Activated CD4-positive, alpha-beta T cell treated with anti-CD3 and anti-CD28 coated beads, Interleukin-2, amount 10 ng/mL, durations not matched to agents 7 days and 5 days (primary cell): ENCODE results near the gene PRKRIP1. TPM values are rescaled to one million over a fixed set of nuclear protein-coding genes. Genes with fewer than 3 reads are reported as not detected.

Experiments used
- CTCF ChIA-PET: fragments of 350-600 bp; sonication (Branson Sonifier 250); formaldehyde crosslinking; loops from one replicate; lab custom pipeline; 2021; ENCODE audit warnings: antibody characterized with exemption; lab: Charles Lee
- POLR2A ChIA-PET: fragments of 350-600 bp; sonication (Branson Sonifier 250); formaldehyde crosslinking; loops from one replicate; lab custom pipeline; 2021; ENCODE audit warnings: antibody characterized with exemption; lab: Charles Lee
- DNase-seq: peaks from one replicate; pipeline ENCODE4 v3.0.0-alpha.2; 2020
- H3K27ac Mint-ChIP-seq: one replicate; pipeline ENCODE4 v1.8.0; 2021; ENCODE audit warnings: mild to moderate bottlenecking, moderate library complexity, mixed read lengths
- H3K27me3 Mint-ChIP-seq: one replicate; pipeline ENCODE4 v1.8.0; 2021; ENCODE audit warnings: mixed read lengths
- H3K36me3 Mint-ChIP-seq: one replicate; pipeline ENCODE4 v1.8.0; 2021; ENCODE audit warnings: low read depth, mixed read lengths
- H3K4me1 Mint-ChIP-seq: one replicate; pipeline ENCODE4 v1.8.0; 2021; ENCODE audit warnings: mixed read lengths
- H3K4me3 Mint-ChIP-seq: one replicate; pipeline ENCODE4 v1.8.0; 2021; ENCODE audit warnings: mild to moderate bottlenecking, moderate library complexity, mixed read lengths
- H3K9me3 Mint-ChIP-seq: one replicate; pipeline ENCODE4 v1.8.0; 2021; ENCODE audit warnings: mixed read lengths
- total RNA-seq, 2 experiments: library from RNA; stranded (reverse); gene quantifications; one replicate each; pipeline ENCODE4 v1.2.3, GENCODE V29; 2021

Gene PRKRIP1
- total RNA-seq, 2 experiments from 2014 or later, result 26.2 to 31.9 TPM

DNA sequence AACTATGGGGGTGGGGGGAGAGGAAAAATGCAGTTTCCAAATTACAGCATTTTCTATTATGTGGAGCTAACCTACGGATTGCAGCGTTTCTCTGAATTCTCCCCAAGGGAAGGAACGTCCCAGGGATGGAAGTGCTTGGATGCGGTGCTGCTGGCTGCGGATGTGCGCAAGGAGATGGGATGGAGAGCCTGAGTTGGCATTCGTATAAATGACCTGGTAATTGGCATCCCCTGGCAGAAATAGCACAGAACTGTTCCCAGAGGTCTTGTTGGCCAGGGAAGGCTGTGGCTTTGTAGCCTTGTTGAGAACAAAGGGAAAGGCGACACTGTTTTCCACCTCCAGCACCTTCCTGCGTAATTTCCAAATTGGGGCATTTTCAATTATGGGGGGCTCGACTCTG lies 40.0 kb downstream of the PRKRIP1 start:
- POLR2A ChIA-PET, result no interaction called here
- Mint-ChIP-seq H3K36me3 (peaks cover 24% of the 10 kb centered on the region), H3K27me3 (no peaks in the 10 kb centered on the region), H3K9me3 (no peaks in the 10 kb centered on the region), H3K27ac (no peak overlapping the region), H3K4me3 (peak overlapping the region; percentile 44), H3K4me1 (peaks cover 35% of the 10 kb centered on the region)
- CTCF ChIA-PET, result interaction anchor here (1.1 to 2.4 kb wide), 3 partner anchors 14 to 32 kb away, joined by 3 to 9 read pairs (median 8); no protein-coding TSS in a partner anchor
- no peak for DNase-seq

GRCh38 chr7:102439963-102440795 lies 44.0 kb downstream of the PRKRIP1 start:
- Mint-ChIP-seq H3K9me3 (no peaks in the 10 kb centered on the region), H3K27ac (no peak overlapping the region), H3K4me1 (peaks cover 18% of the 10 kb centered on the region), H3K4me3 (no peak overlapping the region), H3K36me3 (peaks cover 33% of the 10 kb centered on the region), H3K27me3 (no peaks in the 10 kb centered on the region)
- CTCF ChIA-PET, result interaction anchor here (0.6 to 2.7 kb wide), 4 partner anchors 10 to 36 kb away, joined by 3 to 9 read pairs (median 5); no protein-coding TSS in a partner anchor
- POLR2A ChIA-PET, result no interaction called here
- DNase-seq, result no peak

- no peaks in the 10 kb centered on the region for H3K9me3 Mint-ChIP-seq
- H3K4me3 Mint-ChIP-seq, result no peak overlapping the region
- H3K27me3 Mint-ChIP-seq, result no peaks in the 10 kb centered on the region
- peaks cover 8% of the 10 kb centered on the region for H3K4me1 Mint-ChIP-seq
- ChIA-PET CTCF (interaction anchor here (0.7 to 1.5 kb wide), 2 partner anchors 13 to 29 kb away, joined by 4 read pairs; no protein-coding TSS in a partner anchor), POLR2A (no interaction called here)
- DNase-seq, result no peak
- H3K27ac Mint-ChIP-seq, result peak overlapping the region; percentile 69
- H3K36me3 Mint-ChIP-seq, result peaks cover 29% of the 10 kb centered on the region
These were observed 49.0 kb downstream of the PRKRIP1 start for GRCh38 chr7:102444961-102445673.

DNA sequence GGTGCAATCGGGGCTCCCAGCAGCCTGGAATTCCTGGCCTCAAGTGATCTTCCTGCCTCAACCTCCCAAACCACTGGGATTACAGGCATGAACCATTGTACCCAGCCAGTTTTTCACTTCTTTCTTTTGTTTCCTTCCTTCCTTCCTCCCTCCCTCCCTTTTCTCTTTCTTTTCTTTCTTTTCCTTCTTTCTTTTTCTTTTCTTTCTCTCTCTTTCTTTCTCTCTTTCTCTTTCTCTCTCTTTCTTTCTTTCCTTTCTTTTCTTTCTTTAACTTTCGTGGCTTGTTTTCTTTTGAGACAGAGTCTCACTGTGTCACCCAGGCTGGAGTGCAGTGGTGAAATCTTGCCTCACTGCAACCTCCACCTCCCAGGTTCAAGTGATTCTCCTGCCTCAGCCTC lies 49.5 kb downstream of the PRKRIP1 start:
- Mint-ChIP-seq H3K27ac (peak overlapping the region; percentile 25), H3K9me3 (no peaks in the 10 kb centered on the region), H3K27me3 (no peaks in the 10 kb centered on the region), H3K36me3 (peaks cover 29% of the 10 kb centered on the region), H3K4me3 (no peak overlapping the region), H3K4me1 (peaks cover 8% of the 10 kb centered on the region)
- ChIA-PET POLR2A (no interaction called here), CTCF (interaction anchor here (0.7 kb wide), 1 partner anchor 13 kb away, joined by 4 read pairs; no protein-coding TSS in a partner anchor)
- no peak for DNase-seq

DNA sequence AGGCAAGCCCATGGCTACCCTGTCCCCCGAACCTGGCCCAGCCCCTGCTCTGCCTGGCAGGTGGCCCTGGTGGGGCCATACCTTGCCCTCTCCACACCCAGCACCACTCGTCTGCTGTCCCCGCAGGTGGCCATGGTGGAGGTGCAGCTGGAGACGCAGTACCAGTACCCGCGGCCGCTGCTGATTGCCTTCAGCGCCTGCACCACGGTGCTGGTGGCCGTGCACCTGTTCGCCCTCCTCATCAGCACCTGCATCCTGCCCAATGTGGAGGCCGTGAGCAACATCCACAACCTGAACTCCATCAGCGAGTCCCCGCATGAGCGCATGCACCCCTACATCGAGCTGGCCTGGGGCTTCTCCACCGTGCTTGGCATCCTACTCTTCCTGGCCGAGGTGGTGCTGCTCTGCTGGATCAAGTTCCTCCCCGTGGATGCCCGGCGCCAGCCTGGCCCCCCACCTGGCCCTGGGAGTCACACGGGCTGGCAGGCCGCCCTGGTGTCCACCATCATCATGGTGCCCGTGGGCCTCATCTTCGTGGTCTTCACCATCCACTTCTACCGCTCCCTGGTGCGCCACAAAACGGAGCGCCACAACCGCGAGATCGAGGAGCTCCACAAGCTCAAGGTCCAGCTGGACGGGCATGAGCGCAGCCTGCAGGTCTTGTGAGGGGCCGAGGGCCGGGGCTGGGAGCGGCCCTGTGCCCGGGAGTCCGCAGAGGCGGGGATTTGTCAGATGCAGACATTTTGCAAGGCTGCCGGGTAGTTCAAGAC lies 50.4 kb downstream of the PRKRIP1 start:
- Mint-ChIP-seq H3K36me3 (peaks cover 28% of the 10 kb centered on the region), H3K27ac (no peak overlapping the region), H3K4me1 (peaks cover 7% of the 10 kb centered on the region), H3K9me3 (no peaks in the 10 kb centered on the region), H3K27me3 (no peaks in the 10 kb centered on the region), H3K4me3 (no peak overlapping the region)
- POLR2A ChIA-PET, result no interaction called here
- no peak for DNase-seq
- CTCF ChIA-PET, result interaction anchor here (1.3 kb wide), 1 partner anchor 9 kb away, joined by 4 read pairs; no protein-coding TSS in a partner anchor

- peaks cover 4% of the 10 kb centered on the region for H3K4me1 Mint-ChIP-seq
- H3K36me3 Mint-ChIP-seq, result peaks cover 23% of the 10 kb centered on the region
- H3K4me3 Mint-ChIP-seq, result no peak overlapping the region
- ChIA-PET CTCF (interaction anchor here (1.3 kb wide), 1 partner anchor 10 kb away, joined by 4 read pairs; no protein-coding TSS in a partner anchor), POLR2A (interaction anchor here (1.6 kb wide), 1 partner anchor 13 kb away, joined by 5 read pairs; no protein-coding TSS in a partner anchor)
- H3K9me3 Mint-ChIP-seq, result no peaks in the 10 kb centered on the region
- H3K27me3 Mint-ChIP-seq, result no peaks in the 10 kb centered on the region
- no peak overlapping the region for H3K27ac Mint-ChIP-seq
- no peak for DNase-seq
These were observed 51.1 kb downstream of the PRKRIP1 start for GRCh38 chr7:102447311-102447710.

DNA sequence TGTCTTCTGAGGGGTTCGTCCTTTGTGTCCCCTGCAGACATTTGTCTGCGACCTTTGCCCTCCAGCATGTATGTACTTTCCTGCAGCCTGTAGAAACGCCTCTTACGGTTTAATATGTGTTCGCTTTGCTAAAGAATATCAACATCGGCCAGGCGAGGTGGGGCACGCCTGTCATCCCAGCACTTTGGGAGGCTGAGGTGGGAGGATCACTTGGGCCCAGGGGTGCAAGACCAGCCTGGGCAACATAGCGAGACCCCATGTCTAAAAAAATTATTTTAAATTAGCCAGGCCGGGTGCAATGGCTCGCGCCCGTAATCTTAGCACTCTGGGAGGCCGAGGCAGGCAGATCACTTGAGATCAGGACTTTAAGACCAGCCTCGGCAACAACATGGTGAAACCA lies 53.0 kb downstream of the PRKRIP1 start:
- ChIA-PET POLR2A (no interaction called here), CTCF (interaction anchor here (1.3 to 1.8 kb wide), 4 partner anchors 8 to 41 kb away, joined by 4 to 9 read pairs (median 4); partner anchors contain the start of gene ORAI2)
- no peak overlapping the region for H3K27ac Mint-ChIP-seq
- no peaks in the 10 kb centered on the region for H3K27me3 Mint-ChIP-seq
- no peaks in the 10 kb centered on the region for H3K4me1 Mint-ChIP-seq
- H3K9me3 Mint-ChIP-seq, result no peaks in the 10 kb centered on the region
- no peak for DNase-seq
- peaks cover 17% of the 10 kb centered on the region for H3K36me3 Mint-ChIP-seq
- no peak overlapping the region for H3K4me3 Mint-ChIP-seq

DNA sequence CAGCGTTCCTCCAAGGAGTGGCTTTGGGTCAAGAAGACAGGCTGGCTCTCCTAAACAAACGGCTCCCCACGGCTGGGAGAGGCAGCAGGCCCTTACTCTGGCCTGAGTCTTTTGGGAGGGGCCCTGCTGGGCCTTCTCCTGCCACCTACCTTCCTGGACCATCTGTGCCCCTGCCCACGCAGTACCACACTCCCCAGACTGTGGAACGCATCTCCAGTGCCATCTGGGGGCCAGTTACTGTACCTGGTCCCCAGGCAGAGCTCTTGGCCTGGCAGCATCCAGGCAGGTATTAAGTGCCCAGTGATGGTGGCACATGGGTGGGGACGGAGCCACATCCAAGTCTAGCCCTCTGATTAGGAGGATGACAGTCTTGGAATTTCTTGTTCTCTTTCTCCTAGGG lies 54.1 kb downstream of the PRKRIP1 start:
- Mint-ChIP-seq H3K4me1 (no peaks in the 10 kb centered on the region), H3K9me3 (no peaks in the 10 kb centered on the region), H3K27ac (no peak overlapping the region), H3K27me3 (no peaks in the 10 kb centered on the region), H3K4me3 (no peak overlapping the region), H3K36me3 (peaks cover 14% of the 10 kb centered on the region)
- DNase-seq, result peak; percentile 58
- ChIA-PET POLR2A (no interaction called here), CTCF (interaction anchor here (1.2 to 1.8 kb wide), 6 partner anchors 9 to 42 kb away, joined by 3 to 9 read pairs (median 4); partner anchors contain the start of gene ORAI2)

- no peak for DNase-seq
- POLR2A ChIA-PET, result no interaction called here
- Mint-ChIP-seq H3K36me3 (peaks cover 13% of the 10 kb centered on the region), H3K27me3 (no peaks in the 10 kb centered on the region), H3K9me3 (no peaks in the 10 kb centered on the region), H3K4me1 (no peaks in the 10 kb centered on the region), H3K27ac (no peak overlapping the region), H3K4me3 (no peak overlapping the region)
- CTCF ChIA-PET, result interaction anchor here (1.0 to 1.3 kb wide), 3 partner anchors 11 to 47 kb away, joined by 3 to 5 read pairs (median 4); no protein-coding TSS in a partner anchor
These were observed 55.4 kb downstream of the PRKRIP1 start for GRCh38 chr7:102451371-102452054.

- no peaks in the 10 kb centered on the region for H3K27me3 Mint-ChIP-seq
- POLR2A ChIA-PET, result no interaction called here
- CTCF ChIA-PET, result interaction anchor here (0.7 to 1.6 kb wide), 4 partner anchors 10 to 48 kb away, joined by 3 to 4 read pairs (median 3); no protein-coding TSS in a partner anchor
- DNase-seq, result no peak
- no peak overlapping the region for H3K4me3 Mint-ChIP-seq
- no peaks in the 10 kb centered on the region for H3K4me1 Mint-ChIP-seq
- H3K27ac Mint-ChIP-seq, result no peak overlapping the region
- peaks cover 7% of the 10 kb centered on the region for H3K36me3 Mint-ChIP-seq
- H3K9me3 Mint-ChIP-seq, result no peaks in the 10 kb centered on the region
These were observed 56.3 kb downstream of the PRKRIP1 start for GRCh38 chr7:102452451-102452850.

DNA sequence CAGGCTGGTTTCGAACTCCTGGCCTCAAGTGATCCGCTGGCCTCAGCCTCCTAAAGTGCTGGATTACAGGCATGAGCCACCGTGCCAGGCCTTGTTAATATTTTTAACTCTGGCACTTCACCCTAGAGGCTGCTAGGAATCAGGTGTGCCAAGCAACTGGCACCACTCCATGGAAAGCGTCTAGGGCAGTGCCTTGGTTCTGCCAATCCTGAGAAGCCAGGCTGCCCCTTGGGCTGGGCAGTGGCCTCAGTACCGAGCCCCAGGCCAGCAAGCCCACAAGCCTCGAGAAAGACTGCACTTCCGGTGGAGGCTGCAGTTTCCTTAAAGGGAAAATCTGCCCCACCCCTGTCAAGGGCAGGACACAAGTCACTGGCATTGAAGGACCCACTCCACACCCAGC lies 57.2 kb downstream of the PRKRIP1 start:
- Mint-ChIP-seq H3K4me1 (no peaks in the 10 kb centered on the region), H3K36me3 (peaks cover 9% of the 10 kb centered on the region), H3K4me3 (no peak overlapping the region), H3K27ac (no peak overlapping the region), H3K27me3 (no peaks in the 10 kb centered on the region), H3K9me3 (no peaks in the 10 kb centered on the region)
- DNase-seq, result no peak
- CTCF ChIA-PET, result interaction anchor here (0.7 to 1.8 kb wide), 3 partner anchors 9 to 40 kb away, joined by 3 read pairs; no protein-coding TSS in a partner anchor
- POLR2A ChIA-PET, result no interaction called here
